ENCODE data around the gene CTNNBIP1. TPM values are rescaled to one million over a fixed set of nuclear protein-coding genes. Genes with fewer than 3 reads are reported as not detected.

The CTNNBIP1 gene
- total and polyA plus RNA-seq, 4 donors, result 6.7 to 10.6 (median 9.6) TPM

DNA sequence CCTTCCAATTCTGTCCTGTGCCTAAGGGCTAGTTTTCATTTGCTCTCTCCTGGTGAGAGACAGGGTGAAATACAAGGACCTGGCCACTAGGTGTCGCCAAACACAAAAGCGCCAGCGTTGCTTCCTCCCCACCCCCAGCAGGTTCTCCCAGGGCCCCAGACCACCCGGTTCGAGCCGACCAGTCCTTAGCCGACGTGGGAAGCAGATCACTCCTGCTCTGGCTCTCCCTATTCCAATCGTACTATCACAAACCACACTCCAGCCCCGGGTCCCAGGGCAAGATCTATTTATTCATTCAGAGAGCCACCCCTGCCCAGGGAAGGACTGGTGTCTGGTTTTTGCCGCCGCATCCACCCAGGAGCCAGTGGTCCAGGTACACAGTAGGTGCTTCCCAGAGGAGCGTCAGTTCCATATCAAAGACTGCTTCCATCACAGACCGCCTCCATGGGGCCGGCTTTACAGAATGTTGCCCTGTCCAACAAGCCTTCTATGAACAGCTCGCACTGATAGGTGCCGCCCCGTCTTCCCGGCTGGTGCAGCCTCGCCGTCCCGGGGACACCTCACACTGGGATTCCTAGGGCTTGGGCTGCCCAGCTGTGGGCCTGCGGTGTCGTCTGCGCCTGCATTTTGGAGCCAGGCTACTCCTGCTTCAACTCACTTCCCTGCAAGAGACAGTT, 35.0 kb downstream of the CTNNBIP1 start:
- peaks cover 0 to 13% (median 9%) of the 10 kb centered on the region in 4 donors for H3K4me1 ChIP-seq (ENCODE audit: control insufficient read depth in 4 of 4, insufficient read depth in 4 of 4, low read length in 3 of 4)
- peak; percentile 78 for DNase-seq (ENCODE audit: low spot score)
- no peak overlapping the region for H3K27ac ChIP-seq (ENCODE audit: low read depth in 1 of 2, low read length in 2 of 2)
- 31% methylated on average over 25 of the region's 25 CpGs for WGBS
- peaks cover 0 to 3% (median 1%) of the 10 kb centered on the region in 4 donors for H3K36me3 ChIP-seq (ENCODE audit: control insufficient read depth in 4 of 4, insufficient read depth in 3 of 4, low read depth in 1 of 4, low read length in 3 of 4)
- H3K9me3 ChIP-seq (ENCODE audit: control insufficient read depth in 4 of 4, low read length in 3 of 4), result no peaks in the 10 kb centered on the region
- H3K4me3 ChIP-seq (ENCODE audit: low read depth in 1 of 3, low read length in 3 of 3), result peak overlapping the region in 2 of 3 donors; percentile 15 to 28
- TF ChIP-seq JUND (IDR thresholded peaks at IDR 0.05), result no peak
- TF ChIP-seq YY1 (IDR thresholded peaks at IDR 0.05), result no peak
- peak; percentile 92 to 93 for TF ChIP-seq RAD21 (IDR thresholded peaks at IDR 0.05)
- TF ChIP-seq REST (IDR thresholded peaks at IDR 0.05), result no peak
- TF ChIP-seq, protein P1, sequence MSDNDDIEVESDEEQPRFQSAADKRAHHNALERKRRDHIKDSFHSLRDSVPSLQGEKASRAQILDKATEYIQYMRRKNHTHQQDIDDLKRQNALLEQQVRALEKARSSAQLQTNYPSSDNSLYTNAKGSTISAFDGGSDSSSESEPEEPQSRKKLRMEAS (IDR thresholded peaks at IDR 0.05), result no peak
- TF ChIP-seq, protein P2, sequence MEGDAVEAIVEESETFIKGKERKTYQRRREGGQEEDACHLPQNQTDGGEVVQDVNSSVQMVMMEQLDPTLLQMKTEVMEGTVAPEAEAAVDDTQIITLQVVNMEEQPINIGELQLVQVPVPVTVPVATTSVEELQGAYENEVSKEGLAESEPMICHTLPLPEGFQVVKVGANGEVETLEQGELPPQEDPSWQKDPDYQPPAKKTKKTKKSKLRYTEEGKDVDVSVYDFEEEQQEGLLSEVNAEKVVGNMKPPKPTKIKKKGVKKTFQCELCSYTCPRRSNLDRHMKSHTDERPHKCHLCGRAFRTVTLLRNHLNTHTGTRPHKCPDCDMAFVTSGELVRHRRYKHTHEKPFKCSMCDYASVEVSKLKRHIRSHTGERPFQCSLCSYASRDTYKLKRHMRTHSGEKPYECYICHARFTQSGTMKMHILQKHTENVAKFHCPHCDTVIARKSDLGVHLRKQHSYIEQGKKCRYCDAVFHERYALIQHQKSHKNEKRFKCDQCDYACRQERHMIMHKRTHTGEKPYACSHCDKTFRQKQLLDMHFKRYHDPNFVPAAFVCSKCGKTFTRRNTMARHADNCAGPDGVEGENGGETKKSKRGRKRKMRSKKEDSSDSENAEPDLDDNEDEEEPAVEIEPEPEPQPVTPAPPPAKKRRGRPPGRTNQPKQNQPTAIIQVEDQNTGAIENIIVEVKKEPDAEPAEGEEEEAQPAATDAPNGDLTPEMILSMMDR (IDR thresholded peaks at IDR 0.05; ENCODE audit: low read depth, low read length, missing input control), result peak; percentile 88
- TF ChIP-seq TAF1 (conservative IDR thresholded peaks at IDR 0.05), result no peak
- no peaks in the 10 kb centered on the region for H3K27me3 ChIP-seq (ENCODE audit: control insufficient read depth in 4 of 4, insufficient read depth in 4 of 4, low read length in 3 of 4)
- no peak overlapping the region for H3K9ac ChIP-seq (ENCODE audit: low read depth in 1 of 2, low read length in 2 of 2)

- peaks cover 0 to 13% (median 9%) of the 10 kb centered on the region in 4 donors for H3K4me1 ChIP-seq (ENCODE audit: control insufficient read depth in 4 of 4, insufficient read depth in 4 of 4, low read length in 3 of 4)
- H3K36me3 ChIP-seq (ENCODE audit: control insufficient read depth in 4 of 4, insufficient read depth in 3 of 4, low read depth in 1 of 4, low read length in 3 of 4), result peaks cover 0 to 3% (median 1%) of the 10 kb centered on the region in 4 donors
- H3K27me3 ChIP-seq (ENCODE audit: control insufficient read depth in 4 of 4, insufficient read depth in 4 of 4, low read length in 3 of 4), result no peaks in the 10 kb centered on the region
- H3K9me3 ChIP-seq (ENCODE audit: control insufficient read depth in 4 of 4, low read length in 3 of 4), result no peaks in the 10 kb centered on the region
- no peak overlapping the region for H3K4me3 ChIP-seq (ENCODE audit: low read depth in 1 of 3, low read length in 3 of 3)
- 75% methylated on average over 3 of the region's 3 CpGs for WGBS
- no peak overlapping the region for H3K27ac ChIP-seq (ENCODE audit: low read depth in 1 of 2, low read length in 2 of 2)
- no peak overlapping the region for H3K9ac ChIP-seq (ENCODE audit: low read depth in 1 of 2, low read length in 2 of 2)
- TF ChIP-seq, protein P2 (IDR thresholded peaks at IDR 0.05; ENCODE audit: low read depth, low read length, missing input control), result no peak
- no peak for TF ChIP-seq GABPA (IDR thresholded peaks at IDR 0.05 in 1 of 2, conservative IDR thresholded peaks at IDR 0.05 in 1 of 2)
- TF ChIP-seq EGR1 (IDR thresholded peaks at IDR 0.05; ENCODE audit: low read depth in 2 of 2), result no peak
- TF ChIP-seq, protein P1 (IDR thresholded peaks at IDR 0.05), result no peak
- TF ChIP-seq ZBTB33 (IDR thresholded peaks at IDR 0.05), result no peak
- no peak for TF ChIP-seq FOXA1 (IDR thresholded peaks at IDR 0.05)
- no peak for TF ChIP-seq TAF1 (conservative IDR thresholded peaks at IDR 0.05)
- TF ChIP-seq YY1 (IDR thresholded peaks at IDR 0.05), result no peak
- TF ChIP-seq, protein P3, sequence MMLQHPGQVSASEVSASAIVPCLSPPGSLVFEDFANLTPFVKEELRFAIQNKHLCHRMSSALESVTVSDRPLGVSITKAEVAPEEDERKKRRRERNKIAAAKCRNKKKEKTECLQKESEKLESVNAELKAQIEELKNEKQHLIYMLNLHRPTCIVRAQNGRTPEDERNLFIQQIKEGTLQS (IDR thresholded peaks at IDR 0.05), result no peak
- TF ChIP-seq RAD21 (IDR thresholded peaks at IDR 0.05), result no peak
- TF ChIP-seq REST (IDR thresholded peaks at IDR 0.05), result no peak
- TF ChIP-seq HNF4A (conservative IDR thresholded peaks at IDR 0.05), result no peak
- no peak for DNase-seq (ENCODE audit: low spot score)
Observed at GRCh38 chr1:9874412-9874811, 35.7 kb downstream of the CTNNBIP1 start.

Data from liver (tissue), 9 donors.